ENCODE results near the gene PELI1.
A peak's percentile ranks its signal among the peaks of the same experiment; 100 is the strongest.
"Not testable (repeated sequence)": the region's sequence is repeated elsewhere in the genome, so short reads cannot be mapped to it uniquely, and the experiment has no call there.

PELI1 gene

GRCh38 chr2:64081046-64081445 is 63.2 kb downstream of the PELI1 start:
- H3K4me3 ChIP-seq (ENCODE audit: low read depth, low read length): no peak overlapping the region
- DNase-seq (ENCODE audit: low read depth): no peak
- TF ChIP-seq, protein P1, sequence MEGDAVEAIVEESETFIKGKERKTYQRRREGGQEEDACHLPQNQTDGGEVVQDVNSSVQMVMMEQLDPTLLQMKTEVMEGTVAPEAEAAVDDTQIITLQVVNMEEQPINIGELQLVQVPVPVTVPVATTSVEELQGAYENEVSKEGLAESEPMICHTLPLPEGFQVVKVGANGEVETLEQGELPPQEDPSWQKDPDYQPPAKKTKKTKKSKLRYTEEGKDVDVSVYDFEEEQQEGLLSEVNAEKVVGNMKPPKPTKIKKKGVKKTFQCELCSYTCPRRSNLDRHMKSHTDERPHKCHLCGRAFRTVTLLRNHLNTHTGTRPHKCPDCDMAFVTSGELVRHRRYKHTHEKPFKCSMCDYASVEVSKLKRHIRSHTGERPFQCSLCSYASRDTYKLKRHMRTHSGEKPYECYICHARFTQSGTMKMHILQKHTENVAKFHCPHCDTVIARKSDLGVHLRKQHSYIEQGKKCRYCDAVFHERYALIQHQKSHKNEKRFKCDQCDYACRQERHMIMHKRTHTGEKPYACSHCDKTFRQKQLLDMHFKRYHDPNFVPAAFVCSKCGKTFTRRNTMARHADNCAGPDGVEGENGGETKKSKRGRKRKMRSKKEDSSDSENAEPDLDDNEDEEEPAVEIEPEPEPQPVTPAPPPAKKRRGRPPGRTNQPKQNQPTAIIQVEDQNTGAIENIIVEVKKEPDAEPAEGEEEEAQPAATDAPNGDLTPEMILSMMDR (conservative IDR thresholded peaks at IDR 0.05; ENCODE audit: low read depth, low read length): no peak

DNA sequence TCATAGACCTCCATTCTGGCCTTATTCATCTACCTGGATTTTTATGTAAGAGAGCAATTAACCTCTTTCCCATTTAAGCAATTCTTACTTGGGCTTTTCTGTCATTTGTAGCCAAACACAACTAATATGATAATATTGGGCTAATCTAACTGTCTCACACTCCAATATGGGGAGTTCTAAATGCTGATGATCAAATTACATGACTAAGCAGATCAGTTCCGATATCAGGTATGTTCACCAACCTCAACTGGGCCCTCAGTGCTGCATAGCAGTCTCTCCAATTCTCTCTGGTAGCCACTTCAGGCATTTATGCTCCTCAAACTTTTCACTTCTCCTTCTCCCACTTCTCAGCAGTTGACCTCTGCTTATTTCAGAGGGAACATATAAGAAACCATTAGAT is 64.0 kb downstream of the PELI1 start:
- no peak for DNase-seq (ENCODE audit: low read depth)
- H3K4me3 ChIP-seq (ENCODE audit: low read depth, low read length): no peak overlapping the region
- TF ChIP-seq, protein P1 (conservative IDR thresholded peaks at IDR 0.05; ENCODE audit: low read depth, low read length): no peak

DNA sequence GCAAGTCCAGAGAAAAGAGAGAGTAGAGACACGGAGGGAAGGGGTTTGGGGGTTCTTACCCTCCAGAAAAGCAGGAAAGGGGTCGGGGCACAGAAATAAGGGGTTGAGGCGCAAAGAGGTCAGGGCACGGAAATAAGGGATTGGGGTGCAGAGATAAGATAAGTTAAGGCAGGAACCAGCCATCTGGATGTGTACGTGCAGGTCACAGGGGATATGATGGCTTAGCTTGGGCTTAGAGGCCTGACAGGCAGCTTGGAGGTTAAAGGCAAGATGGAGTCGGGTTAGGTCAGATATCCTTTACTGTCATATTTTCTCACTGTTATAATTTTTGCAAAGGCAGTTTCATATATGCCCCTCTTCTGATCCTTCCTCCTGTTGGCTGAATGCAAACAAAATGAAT is 64.5 kb downstream of the PELI1 start:
- DNase-seq (ENCODE audit: low read depth); H3K4me3 ChIP-seq (ENCODE audit: low read depth, low read length): not testable (repeated sequence)

- DNase-seq (ENCODE audit: low read depth); H3K4me3 ChIP-seq (ENCODE audit: low read depth, low read length): not testable (repeated sequence)
Observed at GRCh38 chr2:64076828-64077227, 67.4 kb downstream of the PELI1 start.

- H3K4me3 ChIP-seq (ENCODE audit: low read depth, low read length); DNase-seq (ENCODE audit: low read depth): not testable (repeated sequence)
Observed at GRCh38 chr2:64074616-64075015, 69.6 kb downstream of the PELI1 start.

GRCh38 chr2:64067326-64067725 is 76.9 kb downstream of the PELI1 start:
- peak; percentile 17 for DNase-seq (ENCODE audit: low read depth)
- TF ChIP-seq, protein P1 (conservative IDR thresholded peaks at IDR 0.05; ENCODE audit: low read depth, low read length): no peak
- no peak overlapping the region for H3K4me3 ChIP-seq (ENCODE audit: low read depth, low read length)

- TF ChIP-seq, protein P1 (conservative IDR thresholded peaks at IDR 0.05; ENCODE audit: low read depth, low read length): no peak
- DNase-seq (ENCODE audit: low read depth): no peak
- no peak overlapping the region for H3K4me3 ChIP-seq (ENCODE audit: low read depth, low read length)
Observed at GRCh38 chr2:64065516-64065915, 78.7 kb downstream of the PELI1 start.

- TF ChIP-seq, protein P1 (conservative IDR thresholded peaks at IDR 0.05; ENCODE audit: low read depth, low read length): no peak
- peak; percentile 86 for DNase-seq (ENCODE audit: low read depth)
- H3K4me3 ChIP-seq (ENCODE audit: low read depth, low read length): no peak overlapping the region
Observed at GRCh38 chr2:64063924-64064331, 80.3 kb downstream of the PELI1 start.

DNA sequence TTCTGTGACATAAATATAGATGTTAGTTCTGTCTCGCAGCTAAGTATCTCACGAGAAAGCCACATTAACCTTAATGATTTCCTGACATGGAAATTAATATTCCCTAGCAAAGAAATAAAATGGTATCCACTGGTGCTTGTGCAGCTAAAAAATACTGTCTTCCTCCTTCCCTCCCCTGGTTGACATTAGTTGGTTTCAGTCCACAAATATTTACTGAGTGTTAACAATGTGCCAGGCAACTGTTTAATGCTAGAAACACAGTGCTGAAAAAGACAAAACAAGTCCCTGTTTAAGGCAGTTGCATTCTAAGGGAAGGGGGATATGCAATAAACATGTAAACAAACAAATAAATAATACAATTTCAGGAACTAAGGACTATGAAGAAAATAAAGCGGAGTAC is 80.8 kb downstream of the PELI1 start:
- TF ChIP-seq, protein P1 (conservative IDR thresholded peaks at IDR 0.05; ENCODE audit: low read depth, low read length): no peak
- no peak overlapping the region for H3K4me3 ChIP-seq (ENCODE audit: low read depth, low read length)
- peak; percentile 6 for DNase-seq (ENCODE audit: low read depth)

All from choroid plexus epithelial cell (primary cell).